AG04450 (cell line): ENCODE measurements around the gene BEST1. TPM values are rescaled to one million over a fixed set of nuclear protein-coding genes. Genes with fewer than 3 reads are reported as not detected.

Source experiments
- CTCF ChIA-PET: fragments of 300-600, 350-600 bp; formaldehyde crosslinking; extraction: SDS; loops from one replicate; lab custom pipeline; 2022; ENCODE audit warnings: antibody characterized with exemption, inconsistent platforms; lab: Charles Lee
- POLR2A ChIA-PET: fragments of 350-600 bp; formaldehyde crosslinking; extraction: SDS; loops from one replicate; lab custom pipeline; 2021; ENCODE audit warnings: antibody characterized with exemption, inconsistent platforms; lab: Yijun Ruan, JAX
- DNase-seq: peaks from one replicate; pipeline ENCODE4 v3.0.0-alpha.2; 2011; ENCODE audit warnings: low read depth, low spot score
- H3K27ac ChIP-seq: one replicate; pipeline ENCODE4 v1.5.1; 2012; ENCODE audit warnings: low read depth, low read length, control low read depth
- H3K27me3 ChIP-seq: one replicate; pipeline ENCODE4 v1.6.0; 2012; ENCODE audit warnings: low read length; ENCODE audit not compliant: control insufficient read depth, insufficient read depth
- H3K4me3 ChIP-seq: 2 replicates; pipeline ENCODE4 v1.5.1; 2011; ENCODE audit warnings: mild to moderate bottlenecking, low read depth, low read length, control low read depth
- H3K9me3 ChIP-seq: 2 replicates; pipeline ENCODE4 v1.5.1; 2012; ENCODE audit warnings: low read length; ENCODE audit not compliant: control insufficient read depth, insufficient read depth
- CTCF ChIP-seq: IDR thresholded peaks from 2 replicates; pipeline ENCODE4 v1.5.1; 2011; ENCODE audit warnings: low read depth, low read length, control low read depth, inconsistent platforms
- polyA plus RNA-seq: library from polyadenylated mRNA; depleted of rRNA; stranded (reverse); fragments of >200 nt; gene quantifications from 2 replicates; pipeline ENCODE4 v1.2.3, GENCODE V29; 2011

The BEST1 gene
- polyA plus RNA-seq, 1 experiment: 2.6 TPM

DNA sequence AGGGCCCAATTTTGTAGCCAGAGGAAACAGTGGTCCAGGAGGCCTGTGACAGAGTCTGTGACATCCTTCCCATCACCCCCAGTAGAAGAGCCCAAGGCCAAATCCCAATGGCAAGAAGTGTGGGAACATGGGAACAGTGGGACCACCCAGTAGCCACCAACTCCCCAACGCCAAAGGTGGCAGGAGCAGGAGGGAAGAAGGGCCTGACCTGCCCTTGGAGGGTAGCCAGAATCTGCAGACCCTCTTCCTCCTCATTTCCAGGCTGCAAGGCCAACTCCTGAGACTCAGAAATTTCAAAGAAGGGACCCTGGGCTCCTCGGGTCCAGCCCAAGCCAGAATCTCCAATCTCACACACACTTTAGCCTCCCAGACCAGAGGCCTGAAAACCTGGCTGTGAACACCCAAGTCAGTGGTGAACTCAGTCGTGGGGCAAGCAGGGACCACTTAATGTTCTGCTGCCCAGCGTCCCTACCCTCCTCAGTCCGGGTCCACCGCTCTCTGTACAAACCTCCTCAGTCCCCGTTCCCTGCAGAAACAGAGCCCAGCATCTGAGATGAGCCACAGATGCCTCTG lies 38.9 kb upstream of the BEST1 start:
- no peak for TF ChIP-seq CTCF
- ChIA-PET CTCF (interaction anchor here (1.4 to 4.4 kb wide), 2 partner anchors 13 to 170 kb away, joined by 3 to 61 read pairs; no protein-coding TSS in a partner anchor), POLR2A (no interaction called here)
- no peak overlapping the region for H3K4me3 ChIP-seq
- peaks cover 3% of the 10 kb centered on the region for H3K27me3 ChIP-seq
- DNase-seq: no peak
- H3K27ac ChIP-seq: no peak overlapping the region
- no peaks in the 10 kb centered on the region for H3K9me3 ChIP-seq

GRCh38 chr11:61911701-61912529 lies 38.2 kb upstream of the BEST1 start:
- H3K27ac ChIP-seq: no peak overlapping the region
- ChIA-PET POLR2A (no interaction called here), CTCF (interaction anchor here (1.3 kb wide), 1 partner anchor 36 kb away, joined by 4 read pairs; no protein-coding TSS in a partner anchor)
- H3K27me3 ChIP-seq: peaks cover 9% of the 10 kb centered on the region
- no peak for TF ChIP-seq CTCF
- no peak for DNase-seq
- no peaks in the 10 kb centered on the region for H3K9me3 ChIP-seq
- H3K4me3 ChIP-seq: no peak overlapping the region

GRCh38 chr11:61912530-61912898 lies 37.6 kb upstream of the BEST1 start:
- TF ChIP-seq CTCF: no peak
- Histone ChIP-seq H3K4me3 (no peak overlapping the region), H3K27ac (no peak overlapping the region), H3K27me3 (peaks cover 9% of the 10 kb centered on the region), H3K9me3 (no peaks in the 10 kb centered on the region)
- CTCF ChIA-PET: interaction anchor here (1.3 kb wide), 1 partner anchor 36 kb away, joined by 4 read pairs; no protein-coding TSS in a partner anchor
- DNase-seq: no peak
- POLR2A ChIA-PET: no interaction called here

GRCh38 chr11:61912991-61913698 lies 37.0 kb upstream of the BEST1 start:
- DNase-seq: no peak
- Histone ChIP-seq H3K4me3 (no peak overlapping the region), H3K27me3 (peaks cover 13% of the 10 kb centered on the region), H3K9me3 (no peaks in the 10 kb centered on the region), H3K27ac (no peak overlapping the region)
- CTCF ChIA-PET: interaction anchor here (1.3 kb wide), 2 partner anchors 14 to 35 kb away, joined by 4 to 6 read pairs; no protein-coding TSS in a partner anchor
- no peak for TF ChIP-seq CTCF
- POLR2A ChIA-PET: no interaction called here
